ENCODE results near the gene LMO7.

The LMO7 gene

DNA sequence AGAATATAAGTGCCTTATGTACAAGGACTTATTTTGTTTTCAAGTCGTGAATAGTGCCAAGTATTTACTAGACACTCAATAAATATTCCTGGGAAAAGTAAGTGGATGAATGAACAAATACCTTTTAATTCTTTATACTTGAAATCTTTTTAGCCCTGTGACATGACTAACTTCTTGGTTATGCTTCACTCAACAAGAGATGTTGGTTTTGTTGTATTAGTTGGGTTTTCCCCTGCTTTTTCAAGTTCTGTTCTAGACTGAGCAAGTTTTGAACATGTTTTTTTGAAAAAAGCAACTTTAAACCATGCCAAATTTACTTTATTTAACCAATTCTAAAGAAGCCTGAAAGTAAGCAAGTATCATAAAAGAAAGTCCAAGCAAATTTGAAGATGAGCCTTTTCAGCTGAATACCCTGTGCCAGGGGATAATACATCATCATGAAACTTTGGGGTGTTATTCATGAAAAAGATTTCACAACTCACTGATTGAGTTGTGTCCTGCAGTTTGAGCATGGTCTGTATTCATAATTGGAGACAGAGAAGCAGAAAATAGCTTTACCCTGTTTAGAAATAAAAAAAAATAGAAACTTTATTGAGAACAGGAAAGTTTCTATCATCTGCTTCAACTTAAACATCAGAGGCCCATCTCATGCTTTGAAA, 11.1 kb downstream of the LMO7 start:
- Histone ChIP-seq H3K4me3 (ENCODE audit: low read depth, low read length) (no peak overlapping the region), H3K27me3 (ENCODE audit: control insufficient read depth, insufficient read depth, low read length) (no peaks in the 10 kb centered on the region), H3K4me1 (ENCODE audit: control insufficient read depth, insufficient read depth, low read length) (no peaks in the 10 kb centered on the region), H3K27ac (ENCODE audit: low read depth, low read length) (no peak overlapping the region), H3K9ac (ENCODE audit: low read depth, low read length) (no peak overlapping the region), H3K9me3 (ENCODE audit: control insufficient read depth, insufficient read depth, low read length) (no peaks in the 10 kb centered on the region), H3K36me3 (ENCODE audit: control insufficient read depth, insufficient read depth, low read length) (no peaks in the 10 kb centered on the region)

DNA sequence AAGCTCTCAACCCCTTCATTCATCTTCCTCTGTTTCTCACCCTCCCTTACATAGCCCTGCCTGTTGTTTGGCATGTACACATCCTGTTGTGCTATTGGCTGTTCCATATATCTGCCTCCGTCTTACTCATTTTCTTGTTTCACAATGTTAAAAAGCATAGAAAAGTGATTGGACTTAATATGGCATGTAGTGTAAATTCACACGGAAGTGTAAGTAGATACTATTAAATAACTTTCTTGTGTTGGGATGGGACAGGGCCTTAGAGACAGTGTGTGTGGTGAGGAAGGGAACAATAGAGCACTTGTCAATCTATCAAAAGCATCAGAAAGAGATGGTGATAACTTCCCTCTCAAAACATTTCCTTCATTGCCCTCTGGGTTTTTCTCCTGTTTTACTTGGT, 12.3 kb downstream of the LMO7 start:
- no peaks in the 10 kb centered on the region for H3K27me3 ChIP-seq (ENCODE audit: control insufficient read depth, insufficient read depth, low read length)
- no peak overlapping the region for H3K9ac ChIP-seq (ENCODE audit: low read depth, low read length)
- H3K4me1 ChIP-seq (ENCODE audit: control insufficient read depth, insufficient read depth, low read length), result no peaks in the 10 kb centered on the region
- H3K36me3 ChIP-seq (ENCODE audit: control insufficient read depth, insufficient read depth, low read length), result no peaks in the 10 kb centered on the region
- no peak overlapping the region for H3K27ac ChIP-seq (ENCODE audit: low read depth, low read length)
- H3K9me3 ChIP-seq (ENCODE audit: control insufficient read depth, insufficient read depth, low read length), result no peaks in the 10 kb centered on the region
- H3K4me3 ChIP-seq (ENCODE audit: low read depth, low read length), result no peak overlapping the region

DNA sequence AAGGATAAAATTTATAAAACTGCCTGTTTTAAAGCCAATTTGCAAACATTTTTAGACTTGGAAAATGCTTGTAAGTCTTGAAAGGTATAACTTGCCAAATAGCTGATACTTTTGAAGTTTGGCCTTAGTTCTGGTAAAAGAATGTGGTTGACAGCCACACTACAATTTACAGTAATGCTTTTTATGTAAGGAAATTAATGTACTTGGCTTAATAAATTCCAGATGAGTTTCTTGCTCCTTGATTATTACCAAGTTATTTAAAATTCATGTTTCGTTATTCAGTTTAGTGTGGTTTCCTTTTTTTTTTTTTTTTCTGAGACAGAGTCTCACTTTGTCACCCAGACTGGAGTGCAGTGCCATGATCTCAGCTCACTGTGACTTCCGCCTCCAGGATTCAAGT, 14.9 kb downstream of the LMO7 start:
- no peaks in the 10 kb centered on the region for H3K27me3 ChIP-seq (ENCODE audit: control insufficient read depth, insufficient read depth, low read length)
- no peaks in the 10 kb centered on the region for H3K9me3 ChIP-seq (ENCODE audit: control insufficient read depth, insufficient read depth, low read length)
- H3K4me1 ChIP-seq (ENCODE audit: control insufficient read depth, insufficient read depth, low read length), result no peaks in the 10 kb centered on the region
- no peak overlapping the region for H3K4me3 ChIP-seq (ENCODE audit: low read depth, low read length)
- H3K27ac ChIP-seq (ENCODE audit: low read depth, low read length), result no peak overlapping the region
- no peaks in the 10 kb centered on the region for H3K36me3 ChIP-seq (ENCODE audit: control insufficient read depth, insufficient read depth, low read length)
- H3K9ac ChIP-seq (ENCODE audit: low read depth, low read length), result no peak overlapping the region

DNA sequence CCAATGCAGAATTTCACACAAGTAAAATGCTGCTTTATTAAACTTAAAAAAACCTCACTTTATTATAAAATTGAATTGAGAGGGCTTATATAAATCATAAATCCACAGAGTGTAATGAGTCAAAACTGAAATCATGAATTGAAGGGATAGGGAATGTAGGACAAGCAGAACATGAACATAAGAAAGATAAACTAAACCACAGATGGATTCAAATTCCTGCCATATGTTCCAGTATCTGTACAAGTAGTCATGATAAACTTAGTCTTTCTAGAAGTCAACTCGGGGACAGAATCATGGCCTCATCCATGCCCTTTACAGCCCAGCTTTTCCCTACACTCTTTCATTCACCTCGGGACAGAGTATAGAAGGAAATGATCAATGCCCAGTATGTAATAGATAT, 16.6 kb downstream of the LMO7 start:
- H3K36me3 ChIP-seq (ENCODE audit: control insufficient read depth, insufficient read depth, low read length), result no peaks in the 10 kb centered on the region
- no peak overlapping the region for H3K9ac ChIP-seq (ENCODE audit: low read depth, low read length)
- no peaks in the 10 kb centered on the region for H3K27me3 ChIP-seq (ENCODE audit: control insufficient read depth, insufficient read depth, low read length)

DNA sequence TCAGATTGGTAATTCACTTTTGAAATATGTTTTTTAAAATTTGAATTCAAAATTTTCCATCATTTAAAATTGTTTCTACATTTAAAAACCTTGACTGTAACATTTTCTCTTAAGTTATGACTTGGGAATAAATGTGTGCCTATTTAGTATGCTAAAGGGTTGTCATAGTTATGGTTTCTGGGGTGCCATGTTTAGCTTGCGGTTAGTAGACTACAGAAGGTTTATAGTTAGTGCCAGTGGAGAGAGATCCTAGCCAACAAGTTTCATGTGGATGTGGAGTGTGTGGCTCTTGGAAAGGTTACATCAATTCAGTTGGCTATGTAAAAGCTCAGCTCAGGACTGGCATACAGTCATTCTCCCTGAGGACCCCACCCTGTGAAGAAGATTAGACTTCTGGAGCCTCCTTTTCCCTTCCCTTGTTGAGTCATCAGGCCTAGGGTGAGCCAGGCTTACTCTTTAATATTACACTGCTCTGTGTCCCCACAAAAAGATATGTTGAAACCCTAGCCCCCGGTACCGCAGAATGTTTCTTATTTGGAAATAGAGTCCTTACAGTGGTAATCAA, 20.4 kb downstream of the LMO7 start:
- H3K9me3 ChIP-seq (ENCODE audit: control insufficient read depth, insufficient read depth, low read length), result no peaks in the 10 kb centered on the region
- no peaks in the 10 kb centered on the region for H3K27me3 ChIP-seq (ENCODE audit: control insufficient read depth, insufficient read depth, low read length)
- H3K27ac ChIP-seq (ENCODE audit: low read depth, low read length), result no peak overlapping the region
- H3K9ac ChIP-seq (ENCODE audit: low read depth, low read length), result no peak overlapping the region
- no peak overlapping the region for H3K4me3 ChIP-seq (ENCODE audit: low read depth, low read length)
- H3K4me1 ChIP-seq (ENCODE audit: control insufficient read depth, insufficient read depth, low read length), result no peaks in the 10 kb centered on the region
- no peaks in the 10 kb centered on the region for H3K36me3 ChIP-seq (ENCODE audit: control insufficient read depth, insufficient read depth, low read length)

More for the DNA sequence above, 16.6 kb downstream of the LMO7 start:
- H3K4me1 ChIP-seq (ENCODE audit: control insufficient read depth, insufficient read depth, low read length), result no peaks in the 10 kb centered on the region
- no peak overlapping the region for H3K4me3 ChIP-seq (ENCODE audit: low read depth, low read length)
- no peak overlapping the region for H3K27ac ChIP-seq (ENCODE audit: low read depth, low read length)
- no peaks in the 10 kb centered on the region for H3K9me3 ChIP-seq (ENCODE audit: control insufficient read depth, insufficient read depth, low read length)

DNA sequence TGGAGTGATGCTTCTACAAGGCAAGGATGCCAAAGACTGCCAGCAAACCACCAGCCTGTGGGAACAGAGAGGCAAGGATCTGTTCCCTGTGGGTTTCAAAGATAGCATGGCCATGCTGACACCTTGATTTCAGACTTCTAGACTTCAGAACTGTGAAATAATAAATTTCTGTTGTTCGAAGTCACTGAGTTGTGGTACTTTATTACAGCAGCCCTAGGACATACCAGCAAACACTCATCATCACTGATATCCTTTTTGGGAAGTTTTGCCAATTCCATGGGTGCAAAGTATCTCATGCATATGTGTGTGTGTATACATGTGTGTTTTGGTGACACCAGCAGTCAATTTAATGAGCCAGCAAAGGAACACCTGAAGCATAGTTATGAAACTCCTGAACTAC, 21.0 kb downstream of the LMO7 start:
- no peaks in the 10 kb centered on the region for H3K9me3 ChIP-seq (ENCODE audit: control insufficient read depth, insufficient read depth, low read length)
- no peaks in the 10 kb centered on the region for H3K4me1 ChIP-seq (ENCODE audit: control insufficient read depth, insufficient read depth, low read length)
- no peak overlapping the region for H3K9ac ChIP-seq (ENCODE audit: low read depth, low read length)
- no peaks in the 10 kb centered on the region for H3K27me3 ChIP-seq (ENCODE audit: control insufficient read depth, insufficient read depth, low read length)
- no peak overlapping the region for H3K4me3 ChIP-seq (ENCODE audit: low read depth, low read length)
- no peak overlapping the region for H3K27ac ChIP-seq (ENCODE audit: low read depth, low read length)
- no peaks in the 10 kb centered on the region for H3K36me3 ChIP-seq (ENCODE audit: control insufficient read depth, insufficient read depth, low read length)

DNA sequence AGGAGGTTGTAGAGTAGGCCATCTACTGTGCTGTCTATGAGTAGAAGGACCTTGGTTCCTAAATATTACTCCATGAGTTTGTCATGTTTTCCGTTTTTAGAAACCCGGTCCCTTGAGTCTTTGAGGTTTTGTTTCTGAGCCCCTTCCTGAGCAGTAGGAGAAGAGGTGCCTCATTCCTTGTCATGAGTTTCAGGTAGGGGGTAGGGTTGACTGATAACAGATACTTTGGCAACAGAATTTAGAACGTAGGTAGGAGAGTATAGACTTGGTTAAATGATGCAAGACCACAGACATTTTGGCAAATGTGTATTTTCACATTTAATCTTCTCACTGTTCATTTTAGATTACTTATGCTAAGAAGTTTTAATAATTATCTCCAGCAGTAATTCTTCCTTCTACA, 24.6 kb downstream of the LMO7 start:
- H3K27ac ChIP-seq (ENCODE audit: low read depth, low read length), result no peak overlapping the region
- H3K9me3 ChIP-seq (ENCODE audit: control insufficient read depth, insufficient read depth, low read length), result no peaks in the 10 kb centered on the region
- H3K4me1 ChIP-seq (ENCODE audit: control insufficient read depth, insufficient read depth, low read length), result no peaks in the 10 kb centered on the region
- H3K9ac ChIP-seq (ENCODE audit: low read depth, low read length), result no peak overlapping the region
- no peaks in the 10 kb centered on the region for H3K27me3 ChIP-seq (ENCODE audit: control insufficient read depth, insufficient read depth, low read length)
- no peaks in the 10 kb centered on the region for H3K36me3 ChIP-seq (ENCODE audit: control insufficient read depth, insufficient read depth, low read length)
- no peak overlapping the region for H3K4me3 ChIP-seq (ENCODE audit: low read depth, low read length)

DNA sequence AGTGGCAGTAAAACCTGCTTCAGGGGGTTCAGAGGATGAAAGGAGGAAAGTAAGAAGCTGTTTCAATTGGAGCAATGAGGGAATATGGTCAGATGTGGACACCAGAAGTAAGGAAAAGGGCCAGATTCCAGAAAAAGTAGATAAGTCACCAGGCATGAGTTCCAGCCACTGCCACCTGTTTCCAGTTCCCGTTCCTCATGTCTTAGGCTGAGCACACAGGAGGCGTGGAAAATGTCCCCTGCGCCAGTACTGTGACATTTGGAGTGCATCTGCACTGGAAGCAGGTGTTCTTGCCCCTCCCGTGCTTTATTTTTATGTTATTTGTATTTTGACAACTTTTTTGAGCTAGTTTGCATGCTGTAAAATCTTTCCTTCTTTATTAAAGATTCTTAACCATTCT, 25.3 kb downstream of the LMO7 start:
- H3K27me3 ChIP-seq (ENCODE audit: control insufficient read depth, insufficient read depth, low read length), result no peaks in the 10 kb centered on the region
- H3K9ac ChIP-seq (ENCODE audit: low read depth, low read length), result no peak overlapping the region
- no peaks in the 10 kb centered on the region for H3K36me3 ChIP-seq (ENCODE audit: control insufficient read depth, insufficient read depth, low read length)
- no peaks in the 10 kb centered on the region for H3K4me1 ChIP-seq (ENCODE audit: control insufficient read depth, insufficient read depth, low read length)
- no peak overlapping the region for H3K27ac ChIP-seq (ENCODE audit: low read depth, low read length)
- H3K9me3 ChIP-seq (ENCODE audit: control insufficient read depth, insufficient read depth, low read length), result no peaks in the 10 kb centered on the region
- H3K4me3 ChIP-seq (ENCODE audit: low read depth, low read length), result no peak overlapping the region

DNA sequence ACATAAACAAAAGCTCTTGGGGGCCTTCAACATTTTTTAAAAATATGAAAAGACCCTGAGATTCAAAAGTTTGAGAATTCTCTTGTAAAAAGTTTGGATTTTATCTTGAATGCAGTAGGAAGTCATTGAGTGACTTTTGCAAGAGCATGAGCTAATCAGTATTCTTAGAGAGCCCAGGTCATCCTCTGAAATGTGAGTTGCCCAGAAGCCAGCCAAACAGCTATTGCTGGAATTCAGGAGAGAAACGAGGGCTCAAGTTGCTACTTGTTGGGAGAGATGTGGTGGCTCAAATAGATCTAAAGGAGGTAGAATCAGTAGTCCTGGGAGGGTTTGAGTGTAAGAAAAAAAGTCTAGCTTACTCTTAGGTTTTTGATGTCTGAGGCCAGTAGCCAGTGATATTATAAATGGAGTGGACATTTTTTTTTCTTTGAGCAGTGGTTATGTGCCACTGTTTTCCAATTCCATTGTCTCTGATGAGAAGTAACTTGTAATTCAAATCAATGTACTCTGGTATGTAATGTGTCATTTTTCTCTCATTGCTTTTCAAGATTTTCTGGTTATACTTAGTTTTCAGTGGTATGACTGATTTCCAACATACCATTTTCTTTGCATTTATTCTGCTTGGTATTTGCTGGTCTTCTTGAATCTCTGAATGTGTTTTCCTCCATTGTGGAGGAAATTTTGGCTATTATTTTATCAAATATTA, 30.7 kb downstream of the LMO7 start:
- Histone ChIP-seq H3K4me1 (ENCODE audit: control insufficient read depth, insufficient read depth, low read length) (no peaks in the 10 kb centered on the region), H3K36me3 (ENCODE audit: control insufficient read depth, insufficient read depth, low read length) (no peaks in the 10 kb centered on the region), H3K9me3 (ENCODE audit: control insufficient read depth, insufficient read depth, low read length) (no peaks in the 10 kb centered on the region)

DNA sequence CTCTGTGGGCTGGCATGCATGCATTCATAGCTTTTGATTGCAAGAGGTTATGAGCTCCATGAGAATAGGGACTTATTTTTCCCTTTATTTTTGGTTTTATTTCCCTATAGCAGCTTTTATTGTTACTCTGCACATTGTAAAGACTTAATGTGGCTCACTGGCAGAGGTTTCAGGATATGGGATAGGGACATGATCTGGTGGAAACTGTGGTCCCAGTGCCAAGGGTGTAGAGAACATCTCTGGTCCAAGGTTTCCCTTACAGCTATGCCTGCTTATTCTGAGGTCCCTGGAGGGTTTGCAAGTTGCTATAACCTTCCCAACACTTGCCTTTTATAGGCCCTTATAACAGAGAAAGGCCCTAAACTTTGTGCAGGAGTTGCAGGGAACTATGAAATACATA, 33.6 kb downstream of the LMO7 start:
- Histone ChIP-seq H3K9me3 (ENCODE audit: control insufficient read depth, insufficient read depth, low read length) (no peaks in the 10 kb centered on the region), H3K4me1 (ENCODE audit: control insufficient read depth, insufficient read depth, low read length) (peaks cover 3% of the 10 kb centered on the region; the same call in 1 of the 2 replicates), H3K27ac (ENCODE audit: low read depth, low read length) (no peak overlapping the region), H3K36me3 (ENCODE audit: control insufficient read depth, insufficient read depth, low read length) (no peaks in the 10 kb centered on the region), H3K9ac (ENCODE audit: low read depth, low read length) (no peak overlapping the region), H3K27me3 (ENCODE audit: control insufficient read depth, insufficient read depth, low read length) (no peaks in the 10 kb centered on the region), H3K4me3 (ENCODE audit: low read depth, low read length) (no peak overlapping the region)

More for the DNA sequence above, 30.7 kb downstream of the LMO7 start:
- no peak overlapping the region for H3K27ac ChIP-seq (ENCODE audit: low read depth, low read length)
- no peak overlapping the region for H3K4me3 ChIP-seq (ENCODE audit: low read depth, low read length)
- H3K9ac ChIP-seq (ENCODE audit: low read depth, low read length), result no peak overlapping the region
- no peaks in the 10 kb centered on the region for H3K27me3 ChIP-seq (ENCODE audit: control insufficient read depth, insufficient read depth, low read length)

DNA sequence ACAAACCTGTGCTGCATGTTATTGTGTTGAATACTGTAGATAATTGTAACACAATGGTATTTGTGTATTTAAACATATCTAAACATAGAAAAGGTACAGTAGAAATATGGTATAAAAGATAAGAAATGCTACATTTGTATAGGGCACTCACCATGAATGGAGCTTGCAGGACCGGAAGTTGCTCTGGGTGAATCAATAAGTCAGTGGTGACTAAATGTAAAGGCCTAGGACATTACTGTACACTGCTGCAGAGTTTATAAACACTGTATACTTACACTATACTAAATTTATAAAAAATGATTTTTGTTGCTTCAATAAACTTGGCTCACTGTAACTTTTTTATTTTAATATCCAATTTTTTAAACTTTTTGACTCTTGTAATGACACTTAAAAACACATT, 34.4 kb downstream of the LMO7 start:
- no peak overlapping the region for H3K4me3 ChIP-seq (ENCODE audit: low read depth, low read length)
- H3K4me1 ChIP-seq (ENCODE audit: control insufficient read depth, insufficient read depth, low read length), result peaks cover 9% of the 10 kb centered on the region; the same call in 1 of the 2 replicates
- H3K9ac ChIP-seq (ENCODE audit: low read depth, low read length), result no peak overlapping the region
- H3K27ac ChIP-seq (ENCODE audit: low read depth, low read length), result no peak overlapping the region
- H3K27me3 ChIP-seq (ENCODE audit: control insufficient read depth, insufficient read depth, low read length), result no peaks in the 10 kb centered on the region
- no peaks in the 10 kb centered on the region for H3K9me3 ChIP-seq (ENCODE audit: control insufficient read depth, insufficient read depth, low read length)
- H3K36me3 ChIP-seq (ENCODE audit: control insufficient read depth, insufficient read depth, low read length), result no peaks in the 10 kb centered on the region

Measured in HUES48 (cell line).